Activated CD8-positive, alpha-beta memory T cell treated with anti-CD3 and anti-CD28 coated beads for 36 hours (primary cell): ENCODE results near the gene HIC1. TPM values are rescaled to one million over a fixed set of nuclear protein-coding genes. Genes with fewer than 3 reads are reported as not detected.

ENCODE experiments used
- CTCF ChIA-PET: fragments of 350-600 bp; sonication (Branson Sonifier 250); formaldehyde crosslinking; loops from one replicate; lab custom pipeline; 2021; ENCODE audit warnings: antibody characterized with exemption; lab: Charles Lee
- POLR2A ChIA-PET: fragments of 350-600 bp; sonication (Branson Sonifier 250); formaldehyde crosslinking; loops from one replicate; lab custom pipeline; 2021; ENCODE audit warnings: antibody characterized with exemption; lab: Charles Lee
- total RNA-seq, 2 experiments: library from RNA; stranded (reverse); gene quantifications; one replicate each; pipeline ENCODE4 v1.2.3, GENCODE V29; 2021

HIC1 gene
- total RNA-seq, 2 experiments from 2014 or later, result 57.1 to 58.7 TPM

DNA sequence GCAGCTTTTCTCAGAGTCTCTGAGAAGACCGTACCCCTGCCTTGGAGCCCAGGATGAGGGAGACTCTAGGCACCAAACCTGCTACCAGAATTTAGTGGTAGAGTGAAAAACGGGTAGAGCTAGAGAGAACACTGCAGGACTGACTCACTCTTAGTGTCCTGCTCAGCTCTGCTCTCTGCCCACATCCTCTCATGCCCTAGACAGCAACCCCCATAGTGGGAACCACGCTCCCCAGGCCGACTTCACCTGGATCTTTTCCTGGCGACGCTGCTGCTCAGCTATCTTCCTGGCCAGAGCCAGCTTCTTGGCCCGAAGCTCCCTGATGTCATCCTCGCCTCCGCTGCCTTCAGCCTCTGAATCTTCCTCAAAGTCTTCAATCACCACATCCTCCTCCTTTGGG is 26.7 kb downstream of the HIC1 start:
- CTCF ChIA-PET, result interaction anchor here (1.0 to 12.0 kb wide), 5 partner anchors 10 to 30 kb away, joined by 3 to 82 read pairs (median 5); partner anchors contain the start of gene HIC1
- POLR2A ChIA-PET, result interaction anchor here (0.9 to 1.7 kb wide), 3 partner anchors 9 to 221 kb away, joined by 3 to 5 read pairs (median 4); no protein-coding TSS in a partner anchor

DNA sequence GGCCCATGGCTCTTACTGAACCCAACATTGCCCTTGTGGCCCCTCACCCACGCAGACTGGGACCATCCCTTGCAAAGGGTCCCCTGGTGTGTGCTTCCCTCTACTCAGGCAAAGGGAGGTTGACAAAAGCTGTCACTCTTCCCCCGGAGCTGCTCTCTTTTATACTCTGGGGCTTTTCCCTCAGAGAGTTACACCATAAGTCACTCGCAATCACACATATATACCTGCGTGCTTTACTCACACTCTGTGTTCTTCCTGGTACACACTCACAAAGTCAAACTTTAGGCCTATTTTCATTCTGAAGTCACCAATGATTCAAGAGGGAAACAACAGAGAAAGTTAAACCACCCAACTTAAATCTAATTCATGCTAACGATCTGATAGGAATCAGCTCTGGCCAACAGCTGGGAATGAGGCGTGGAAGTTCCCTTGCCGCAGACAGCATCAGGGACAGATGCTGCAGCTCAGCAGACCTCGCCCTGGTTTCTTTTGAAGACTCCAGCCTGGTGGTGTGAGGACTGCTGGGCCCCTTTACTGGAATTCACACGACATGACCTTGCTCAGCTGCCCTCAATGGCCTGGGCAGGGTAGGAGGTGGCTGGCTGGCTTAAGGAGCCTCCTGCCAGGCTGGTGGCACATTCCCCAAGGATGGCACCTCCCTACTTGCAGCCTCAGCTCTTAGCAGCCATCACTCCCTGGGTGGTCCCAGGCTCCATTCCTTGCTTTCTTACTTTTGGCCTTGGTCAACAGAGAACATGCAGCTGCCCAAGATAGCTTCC is 27.3 kb downstream of the HIC1 start:
- ChIA-PET POLR2A (interaction anchor here (0.9 to 1.7 kb wide), 3 partner anchors 8 to 220 kb away, joined by 3 to 5 read pairs (median 4); no protein-coding TSS in a partner anchor), CTCF (interaction anchor here (1.2 to 12.0 kb wide), 4 partner anchors 9 to 26 kb away, joined by 3 to 82 read pairs (median 6); partner anchors contain the start of gene HIC1)

DNA sequence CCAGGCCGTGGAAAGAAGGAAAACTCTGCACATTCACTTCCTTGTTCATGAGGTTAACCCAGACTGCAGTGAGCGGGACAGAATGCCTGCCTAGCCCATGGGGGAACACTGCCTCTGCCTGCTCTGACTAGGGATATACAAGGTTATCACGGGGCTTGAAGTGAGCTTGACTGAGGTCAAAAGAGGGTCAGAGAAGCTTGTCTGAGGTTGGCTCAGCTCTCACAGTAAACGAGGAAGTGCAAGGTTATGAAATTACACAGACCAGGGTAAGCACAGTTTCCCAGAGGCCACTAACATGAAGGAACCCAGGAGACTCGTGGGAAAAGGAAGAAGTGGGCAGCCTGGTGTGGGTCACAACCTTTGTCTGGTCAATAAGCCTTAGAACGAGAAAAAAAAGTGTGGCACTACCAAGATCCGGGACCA is 28.7 kb downstream of the HIC1 start:
- ChIA-PET CTCF (interaction anchor here (1.9 to 12.0 kb wide), 4 partner anchors 11 to 161 kb away, joined by 4 to 82 read pairs (median 10); partner anchors contain the start of gene HIC1), POLR2A (interaction anchor here (1.2 kb wide), 3 partner anchors 15 to 27 kb away, joined by 3 to 5 read pairs (median 4); no protein-coding TSS in a partner anchor)

DNA sequence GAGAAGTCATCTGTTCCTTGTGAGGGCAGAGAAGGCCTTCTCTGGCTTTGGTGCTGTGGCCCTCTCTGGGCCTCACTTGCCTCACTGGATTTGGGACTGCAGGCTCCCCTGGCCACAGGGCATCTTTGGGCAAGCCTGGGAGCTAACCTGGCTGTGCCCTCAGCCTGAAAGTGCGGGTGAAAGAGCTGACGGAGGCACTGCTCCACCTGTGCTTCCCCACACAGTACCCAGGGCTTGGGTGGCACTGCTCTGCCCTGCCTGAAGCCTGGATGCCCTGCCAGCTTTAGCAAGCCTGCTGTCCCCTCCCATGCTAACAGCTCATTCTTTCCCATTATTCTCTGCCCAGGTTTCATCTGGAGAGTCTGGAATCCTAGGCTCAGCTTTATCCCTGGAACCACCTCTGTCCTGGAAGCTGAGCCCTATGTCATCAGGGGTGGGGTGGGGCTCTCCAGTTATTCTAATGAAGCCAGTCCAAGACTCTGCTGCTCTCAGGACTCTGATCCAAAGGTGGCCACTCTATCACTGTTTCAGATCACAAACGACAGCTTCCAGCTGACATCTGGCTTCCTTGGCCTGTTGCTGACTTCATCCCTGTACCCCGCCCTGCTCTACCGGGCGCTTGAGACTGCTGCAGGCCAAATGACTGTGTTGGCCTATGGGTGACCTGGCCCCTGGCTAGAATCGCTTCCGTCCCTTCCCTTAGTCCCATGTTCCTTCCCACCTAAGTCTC is 29.3 kb downstream of the HIC1 start:
- ChIA-PET POLR2A (interaction anchor here (0.5 to 1.2 kb wide), 4 partner anchors 16 to 219 kb away, joined by 3 to 5 read pairs (median 4); partner anchors contain the start of genes SMG6 and SRR), CTCF (interaction anchor here (1.9 to 12.0 kb wide), 4 partner anchors 12 to 161 kb away, joined by 4 to 82 read pairs (median 10); partner anchors contain the start of gene HIC1)

DNA sequence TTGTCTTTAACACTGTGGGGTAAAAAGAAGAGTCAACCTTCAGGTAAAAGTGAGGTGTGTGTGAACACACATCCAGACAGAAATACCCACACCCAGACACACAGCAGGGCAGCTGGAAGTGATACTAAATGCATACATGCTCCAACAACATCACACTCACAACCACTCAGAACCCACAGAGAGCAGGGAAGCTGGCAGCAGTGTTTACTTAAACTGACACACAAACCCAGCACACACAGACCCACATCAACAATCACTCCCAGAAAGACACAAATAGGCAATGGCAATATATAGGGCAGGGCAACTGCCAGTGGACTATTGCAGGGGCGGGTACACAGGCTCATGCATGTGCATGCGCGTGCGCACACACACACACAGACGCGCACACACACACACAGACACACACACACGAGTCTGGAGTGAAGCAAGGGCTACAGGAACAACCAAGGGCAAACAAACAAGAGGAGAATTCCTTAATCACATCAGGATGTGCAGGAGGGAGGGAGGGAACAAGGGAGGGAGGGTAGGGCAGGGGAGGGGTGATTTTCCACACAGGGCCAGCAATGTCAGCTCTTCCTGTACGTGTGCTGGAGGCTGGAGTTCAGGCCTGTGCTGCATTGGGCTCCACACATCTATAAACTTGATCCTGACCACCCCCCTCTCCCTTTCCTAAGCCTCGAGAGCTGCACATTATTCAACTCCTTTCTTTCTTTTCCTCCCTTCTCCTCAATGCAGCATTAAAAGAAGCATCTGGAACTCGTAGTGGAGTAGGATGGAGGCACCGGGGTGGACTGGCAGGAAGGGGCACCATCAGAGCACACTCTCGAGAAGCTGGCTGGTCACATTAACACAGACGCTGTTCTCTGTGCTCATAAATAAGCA is 30.1 kb downstream of the HIC1 start:
- ChIA-PET POLR2A (interaction anchor here (0.5 kb wide), 1 partner anchor 50 kb away, joined by 3 read pairs; no protein-coding TSS in a partner anchor), CTCF (interaction anchor here (1.4 to 12.0 kb wide), 5 partner anchors 13 to 160 kb away, joined by 3 to 82 read pairs (median 7); partner anchors contain the start of gene HIC1)

DNA sequence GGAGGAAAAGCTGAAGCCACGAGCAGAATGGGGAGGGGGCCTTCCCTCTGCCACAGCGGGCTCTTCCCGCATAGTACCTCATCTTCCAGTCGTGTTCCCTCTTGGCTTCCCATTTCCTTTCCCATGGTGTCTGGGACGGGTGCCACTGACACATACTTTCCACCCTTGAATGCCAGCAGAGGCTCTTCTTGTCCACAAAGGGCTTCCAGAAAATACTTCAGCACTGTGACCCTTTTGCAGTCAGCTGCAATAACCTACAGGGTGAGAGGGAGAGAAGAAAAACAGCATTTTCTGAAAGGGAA is 30.7 kb downstream of the HIC1 start:
- POLR2A ChIA-PET, result interaction anchor here (0.5 kb wide), 1 partner anchor 49 kb away, joined by 3 read pairs; no protein-coding TSS in a partner anchor
- CTCF ChIA-PET, result interaction anchor here (1.4 to 12.0 kb wide), 3 partner anchors 13 to 138 kb away, joined by 3 to 82 read pairs (median 13); partner anchors contain the start of gene HIC1

DNA sequence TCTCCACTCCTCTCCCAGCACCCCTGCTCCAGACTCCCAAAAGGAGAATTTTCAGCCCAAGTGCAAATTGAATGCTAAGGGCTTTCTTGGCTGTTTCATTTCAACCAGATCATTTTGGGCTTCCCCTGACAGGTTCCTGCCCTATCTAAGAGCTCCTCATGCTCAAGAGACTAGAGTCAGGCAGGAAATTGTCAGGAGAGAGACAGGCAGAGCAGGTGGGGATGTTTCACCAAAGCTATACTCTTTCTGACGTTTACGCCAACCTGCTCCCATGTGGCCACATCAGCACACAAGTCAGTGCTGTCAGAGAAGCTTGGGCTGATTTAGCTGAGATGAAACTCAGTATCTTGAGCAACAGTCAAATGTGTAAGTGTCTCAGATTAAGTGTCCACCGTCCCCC is 31.4 kb downstream of the HIC1 start:
- POLR2A ChIA-PET, result no interaction called here
- CTCF ChIA-PET, result interaction anchor here (0.9 to 12.0 kb wide), 5 partner anchors 10 to 185 kb away, joined by 3 to 82 read pairs (median 3); partner anchors contain the start of gene HIC1

DNA sequence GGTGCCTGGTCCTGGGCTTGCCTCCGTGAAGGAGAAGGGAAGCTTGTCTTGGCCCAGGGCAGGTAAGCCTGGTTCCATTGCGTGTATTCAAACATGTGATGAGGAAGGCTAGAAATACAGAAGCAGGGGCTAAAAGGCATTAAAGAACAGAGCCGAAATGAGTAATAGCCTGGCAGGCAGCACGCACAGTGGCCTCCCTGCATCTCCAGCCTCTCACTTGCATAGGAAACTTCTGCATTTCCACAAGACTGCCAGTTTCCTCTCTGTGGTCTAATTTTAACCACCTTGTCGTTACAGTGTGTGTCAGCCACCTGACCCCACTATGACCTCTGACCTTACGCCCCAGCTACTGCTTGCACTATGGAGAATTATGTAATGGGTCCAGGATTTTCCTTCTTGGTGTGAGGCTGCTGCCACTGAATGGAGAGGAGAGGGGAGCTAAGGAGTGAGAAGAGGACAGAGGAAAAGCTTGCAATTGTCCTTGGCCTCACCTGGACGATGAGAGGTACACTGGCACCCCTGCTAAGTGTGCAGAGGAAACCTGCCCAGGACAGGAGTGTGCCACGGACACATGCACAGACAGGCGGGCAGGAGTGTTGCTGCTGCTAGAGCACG is 32.8 kb downstream of the HIC1 start:
- ChIA-PET CTCF (interaction anchor here (0.5 to 12.0 kb wide), 6 partner anchors 15 to 157 kb away, joined by 4 to 82 read pairs (median 4); partner anchors contain the start of gene HIC1), POLR2A (interaction anchor here (0.5 to 1.4 kb wide), 3 partner anchors 17 to 177 kb away, joined by 3 to 7 read pairs (median 5); no protein-coding TSS in a partner anchor)

DNA sequence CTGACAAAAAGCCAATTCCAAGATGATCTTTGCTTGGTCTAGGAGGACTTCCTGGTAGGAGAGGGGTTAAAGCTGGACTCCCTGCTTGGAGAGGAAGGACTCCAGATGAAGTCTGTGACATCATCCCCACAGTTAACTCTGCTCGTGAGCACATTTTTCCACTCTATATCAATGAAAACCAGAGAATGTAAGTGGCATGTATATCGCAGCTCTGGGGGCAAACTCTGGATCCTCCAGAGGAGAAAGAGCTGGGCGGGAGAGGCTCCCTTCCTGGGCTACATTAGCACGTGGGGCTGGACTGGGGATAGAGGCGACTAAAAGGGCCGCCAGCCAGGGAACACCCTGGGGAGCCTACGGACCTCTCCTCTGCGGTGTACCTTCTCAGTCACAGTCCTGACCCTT is 34.1 kb downstream of the HIC1 start:
- ChIA-PET CTCF (interaction anchor here (0.6 to 12.0 kb wide), 5 partner anchors 11 to 165 kb away, joined by 3 to 82 read pairs (median 4); partner anchors contain the start of gene HIC1), POLR2A (interaction anchor here (0.5 to 2.0 kb wide), 10 partner anchors 20 to 312 kb away, joined by 3 to 9 read pairs (median 4); partner anchors contain the start of gene MNT)

DNA sequence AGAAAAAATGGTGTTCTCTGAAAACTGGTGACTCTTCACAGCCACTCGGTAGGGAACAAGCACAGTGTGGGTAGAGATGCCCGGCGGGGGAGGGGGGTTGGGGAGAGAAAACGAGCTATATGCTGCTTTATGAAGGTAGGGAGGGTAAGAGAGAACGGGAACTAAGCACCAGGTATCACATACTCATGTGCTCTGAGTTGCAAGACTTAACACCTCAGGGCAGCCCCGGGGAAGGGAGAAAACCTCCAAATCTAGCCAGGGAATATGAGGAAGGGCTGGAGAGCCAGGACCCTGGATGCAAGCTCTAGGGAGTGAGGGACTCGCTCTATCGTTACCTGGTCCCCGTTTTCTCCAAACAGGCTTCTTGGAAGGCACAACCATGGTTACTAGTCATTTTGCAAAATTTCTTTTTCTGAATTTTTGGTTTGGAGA is 35.3 kb downstream of the HIC1 start:
- CTCF ChIA-PET, result interaction anchor here (0.6 to 12.0 kb wide), 11 partner anchors 9 to 253 kb away, joined by 3 to 82 read pairs (median 3); partner anchors contain the start of gene HIC1
- POLR2A ChIA-PET, result interaction anchor here (0.5 to 2.0 kb wide), 9 partner anchors 8 to 263 kb away, joined by 3 to 9 read pairs (median 5); no protein-coding TSS in a partner anchor

DNA sequence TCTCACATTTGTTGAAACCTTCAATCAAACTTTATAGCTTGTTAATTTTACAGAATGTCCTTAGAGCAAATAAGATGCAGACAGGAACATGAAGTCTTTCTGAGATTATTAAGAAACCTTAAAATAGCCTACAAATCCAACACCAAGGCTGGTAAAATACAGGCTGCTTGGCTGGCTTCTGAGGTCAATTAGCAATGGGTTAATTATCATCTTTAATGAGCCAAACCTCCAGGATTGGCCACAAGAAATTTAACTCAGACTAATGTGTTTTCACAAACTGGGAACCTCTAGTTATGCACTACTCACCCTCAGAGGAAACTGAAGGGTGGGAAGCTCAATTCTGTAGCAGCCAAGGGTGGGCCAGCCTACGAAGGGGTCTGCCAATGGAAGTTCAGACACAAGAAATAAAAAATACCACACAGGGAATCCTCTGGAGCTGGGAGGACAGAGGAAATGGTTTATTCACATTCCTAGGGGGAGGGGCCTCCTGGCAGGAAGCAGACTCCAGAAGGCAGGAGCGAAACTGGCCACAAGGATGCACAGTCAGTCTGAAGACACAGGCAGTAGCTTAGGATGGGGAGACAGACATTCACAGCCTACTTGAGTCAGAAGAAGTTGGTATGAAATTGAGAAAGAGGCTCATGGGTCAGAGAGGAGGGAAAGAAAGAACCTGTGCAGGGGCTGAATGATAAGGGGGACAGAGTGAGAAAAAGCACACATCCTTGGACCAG is 36.1 kb downstream of the HIC1 start:
- POLR2A ChIA-PET, result interaction anchor here (0.5 to 1.1 kb wide), 3 partner anchors 9 to 246 kb away, joined by 4 to 5 read pairs (median 4); no protein-coding TSS in a partner anchor
- CTCF ChIA-PET, result interaction anchor here (0.7 to 12.0 kb wide), 9 partner anchors 9 to 154 kb away, joined by 3 to 82 read pairs (median 5); partner anchors contain the start of gene HIC1

DNA sequence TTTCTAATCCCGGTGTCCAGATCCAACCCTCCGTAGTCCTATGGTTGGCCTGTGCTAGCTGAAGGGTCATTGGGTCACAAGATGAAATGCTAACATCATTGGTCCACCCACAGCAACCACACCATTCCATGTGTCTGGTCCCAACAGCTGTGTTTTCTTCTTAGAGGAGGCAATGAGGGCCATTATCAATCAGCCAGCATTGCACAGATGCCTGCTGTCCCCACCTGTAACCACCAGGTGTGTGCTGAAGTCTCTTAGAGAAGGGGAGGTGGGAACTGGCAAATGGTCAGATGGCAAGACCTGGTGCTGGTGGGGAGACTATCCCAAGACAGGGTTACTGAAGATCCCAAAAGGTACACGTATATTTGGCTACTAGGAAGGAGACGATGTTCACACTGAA is 37.4 kb downstream of the HIC1 start:
- POLR2A ChIA-PET, result interaction anchor here (0.6 kb wide), 1 partner anchor 23 kb away, joined by 5 read pairs; no protein-coding TSS in a partner anchor
- CTCF ChIA-PET, result interaction anchor here (1.9 kb wide), 1 partner anchor 11 kb away, joined by 5 read pairs; no protein-coding TSS in a partner anchor

DNA sequence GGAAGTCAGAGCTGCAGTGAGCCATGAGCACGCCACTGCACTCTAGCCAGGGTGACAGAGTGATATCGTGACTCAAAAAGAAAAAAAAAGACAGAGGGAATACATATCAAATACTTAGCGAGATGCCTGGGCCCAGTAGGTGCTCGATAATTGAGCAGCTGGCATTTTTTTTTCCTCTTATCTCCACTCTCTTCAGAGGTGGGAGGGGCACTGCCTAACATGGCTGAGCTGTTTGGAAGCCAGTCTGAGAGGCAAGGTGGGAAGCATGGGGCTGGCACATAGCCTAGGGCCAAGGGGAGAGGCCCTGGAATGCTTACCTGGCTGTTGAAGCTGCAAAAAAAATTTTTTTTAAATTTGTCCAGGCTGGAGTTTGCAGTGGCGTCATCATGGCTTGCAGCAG is 38.4 kb downstream of the HIC1 start:
- ChIA-PET POLR2A (no interaction called here), CTCF (interaction anchor here (0.8 to 1.1 kb wide), 2 partner anchors 24 to 26 kb away, joined by 3 read pairs; no protein-coding TSS in a partner anchor)

DNA sequence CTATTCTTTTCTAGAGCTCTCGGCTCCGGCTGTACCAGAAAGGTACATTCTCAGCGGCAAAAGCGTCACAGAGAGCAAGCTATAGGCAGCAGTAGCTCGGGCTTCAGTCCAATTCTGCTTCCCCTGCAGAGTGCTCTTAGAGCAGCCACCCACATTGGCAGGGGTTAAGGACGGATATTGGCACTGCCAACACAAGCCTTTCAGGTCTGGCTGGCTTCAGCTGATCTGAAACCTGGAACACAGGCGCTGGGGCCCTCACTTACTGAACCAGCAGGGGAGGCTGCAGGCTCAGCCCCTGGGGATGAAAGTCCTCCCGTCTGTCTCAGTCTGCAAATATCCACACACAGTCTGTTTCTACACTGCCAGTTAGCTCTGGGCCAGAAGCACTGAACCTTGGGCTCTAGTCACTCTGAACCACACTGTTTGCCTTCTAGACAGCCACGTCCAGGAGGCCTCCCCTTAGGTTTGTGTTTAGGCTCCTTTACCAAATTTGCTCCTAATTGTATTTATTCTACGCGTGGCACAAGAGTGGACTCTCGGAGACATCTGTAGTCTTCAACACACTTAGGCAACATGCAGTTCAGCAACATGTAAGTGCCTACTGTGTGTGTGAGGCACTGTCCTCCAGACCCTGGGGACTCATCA is 40.1 kb downstream of the HIC1 start:
- POLR2A ChIA-PET, result no interaction called here
- CTCF ChIA-PET, result interaction anchor here (0.6 to 1.2 kb wide), 2 partner anchors 18 to 191 kb away, joined by 3 to 4 read pairs; no protein-coding TSS in a partner anchor

DNA sequence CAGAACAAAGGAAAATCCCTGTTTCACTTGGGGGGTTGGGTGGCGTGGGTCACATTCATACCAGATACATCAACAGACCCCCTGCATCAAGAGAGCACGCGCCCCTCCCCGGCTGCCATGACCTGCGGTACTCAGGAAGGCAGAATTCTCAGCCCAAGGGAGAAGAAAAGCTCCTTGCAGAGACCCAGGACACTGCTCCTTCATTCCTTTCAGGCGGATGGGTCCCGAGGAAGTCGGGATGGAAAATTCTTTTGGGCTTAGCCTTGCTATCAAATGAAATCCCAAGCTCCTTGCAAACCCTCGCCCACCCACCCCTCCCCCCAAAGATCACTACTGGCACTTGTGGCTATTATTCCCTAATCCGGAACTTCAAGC is 40.6 kb downstream of the HIC1 start:
- CTCF ChIA-PET, result interaction anchor here (1.2 kb wide), 1 partner anchor 18 kb away, joined by 3 read pairs; no protein-coding TSS in a partner anchor
- POLR2A ChIA-PET, result no interaction called here
